T1000 (cell line): ENCODE measurements around the gene TMEM9B.

Experiments used
- DNase-seq: peaks from one replicate; lab custom pipeline; 2025; ENCODE audit warnings: mixed read lengths; lab: John Stamatoyannopoulos, UW

TMEM9B gene

GRCh38 chr11:8930456-8931175 is 33.6 kb downstream of the TMEM9B start:
- DNase-seq, result no peak

DNA sequence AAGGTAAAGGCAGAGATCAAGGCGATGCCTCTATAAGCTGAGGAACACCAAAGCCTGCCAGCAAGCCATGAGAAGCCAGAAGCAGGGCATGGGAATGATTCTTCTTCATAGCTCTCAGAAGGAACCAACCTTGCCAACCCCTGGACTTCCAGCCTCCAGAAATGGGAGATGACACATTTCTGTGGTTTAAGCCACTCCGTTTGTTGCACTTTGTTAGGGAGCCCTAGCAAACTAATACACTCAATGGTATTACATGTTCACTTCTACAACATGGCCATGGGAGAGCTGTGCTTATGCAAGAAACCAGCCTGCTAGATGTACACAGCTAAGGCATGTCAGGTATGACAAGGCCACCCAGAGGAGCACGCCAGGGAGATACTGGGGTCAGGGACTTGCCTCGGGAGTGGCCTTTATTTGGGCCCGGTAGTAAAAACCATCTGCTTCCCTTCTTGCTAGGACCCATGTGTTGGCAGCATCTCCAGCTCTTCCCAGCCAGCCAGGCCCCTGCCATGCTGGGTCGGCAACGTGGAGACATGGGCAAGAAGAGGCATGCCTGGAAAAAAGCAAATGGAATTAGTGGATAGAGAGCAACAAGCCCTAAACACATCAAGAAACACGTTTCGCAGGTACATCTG is 35.1 kb downstream of the TMEM9B start:
- DNase-seq, result no peak

DNA sequence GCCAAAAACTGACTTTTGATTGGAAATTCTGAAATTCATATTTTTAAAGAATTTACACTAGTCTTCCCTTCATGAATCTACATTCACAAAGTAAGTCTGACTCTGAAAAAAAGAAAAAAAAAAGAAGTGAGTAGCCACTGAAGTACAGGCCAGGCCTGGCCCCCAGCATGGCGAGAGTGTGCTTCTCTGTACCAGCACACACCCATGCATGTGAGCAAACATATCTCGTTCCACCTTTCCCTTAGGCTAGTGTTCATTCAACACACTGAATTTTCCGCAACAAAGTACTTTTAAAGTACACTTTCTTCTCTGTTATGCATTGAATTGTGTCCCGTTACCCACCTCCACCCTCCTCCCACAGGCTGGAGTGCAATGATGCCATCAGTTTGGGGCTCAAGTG is 36.0 kb downstream of the TMEM9B start:
- no peak for DNase-seq

- DNase-seq, result no peak
These were observed 37.0 kb downstream of the TMEM9B start for GRCh38 chr11:8927233-8927632.

DNA sequence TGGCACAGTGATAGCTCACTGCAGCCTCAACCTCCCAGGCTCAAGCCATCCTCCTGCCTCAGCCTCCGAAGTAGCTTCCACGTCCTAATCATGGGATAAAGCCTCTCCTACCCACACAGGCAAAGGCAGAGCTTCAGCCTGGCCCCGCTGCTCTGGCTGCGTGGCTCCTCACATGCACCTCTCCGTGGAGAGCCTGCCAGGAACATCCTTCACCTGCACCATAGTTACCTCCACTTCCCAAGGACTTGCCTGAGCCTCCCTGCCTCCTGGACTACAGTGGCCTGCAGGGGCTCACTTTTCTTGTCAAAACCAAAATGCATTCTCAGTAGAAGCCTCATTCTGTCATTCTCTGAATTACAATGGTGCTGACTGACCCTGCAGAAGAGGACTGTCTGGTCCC is 38.0 kb downstream of the TMEM9B start:
- no peak for DNase-seq

GRCh38 chr11:8925711-8926110 is 38.5 kb downstream of the TMEM9B start:
- DNase-seq, result no peak

- no peak for DNase-seq
These were observed 41.6 kb downstream of the TMEM9B start for GRCh38 chr11:8922691-8923090.

DNA sequence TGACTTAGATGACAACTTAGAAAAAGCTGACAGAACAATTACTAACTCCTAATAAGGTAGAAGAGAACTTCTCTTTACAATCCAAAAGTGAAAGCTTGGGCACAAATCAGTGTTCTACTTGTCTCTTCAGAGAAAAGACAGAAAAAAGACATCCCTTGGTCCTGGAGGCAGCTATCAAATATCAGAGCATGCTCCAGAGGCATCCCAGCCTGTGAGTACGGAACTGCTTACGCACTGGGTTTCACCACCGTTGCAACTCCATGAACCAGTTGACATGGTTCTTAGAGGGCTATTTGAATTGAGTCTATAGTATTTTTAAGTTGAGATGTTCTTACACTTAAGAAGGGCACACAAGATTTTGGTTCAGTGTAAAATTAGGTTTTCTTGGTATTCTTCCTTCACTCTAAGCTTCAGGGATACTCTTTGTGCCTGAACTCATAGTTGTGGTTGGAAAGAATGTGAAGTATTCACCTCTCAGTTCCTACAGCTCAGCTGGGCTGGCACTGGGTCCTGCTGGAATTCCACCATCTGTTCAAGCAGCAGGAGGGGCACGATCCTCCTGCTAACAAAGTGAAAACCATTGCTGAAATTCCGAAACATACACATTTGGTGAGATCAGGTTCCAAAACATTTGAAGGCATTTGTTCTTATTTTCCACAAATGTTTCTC is 47.0 kb downstream of the TMEM9B start:
- DNase-seq, result no peak

GRCh38 chr11:8914661-8915018 is 49.6 kb downstream of the TMEM9B start:
- DNase-seq, result no peak

DNA sequence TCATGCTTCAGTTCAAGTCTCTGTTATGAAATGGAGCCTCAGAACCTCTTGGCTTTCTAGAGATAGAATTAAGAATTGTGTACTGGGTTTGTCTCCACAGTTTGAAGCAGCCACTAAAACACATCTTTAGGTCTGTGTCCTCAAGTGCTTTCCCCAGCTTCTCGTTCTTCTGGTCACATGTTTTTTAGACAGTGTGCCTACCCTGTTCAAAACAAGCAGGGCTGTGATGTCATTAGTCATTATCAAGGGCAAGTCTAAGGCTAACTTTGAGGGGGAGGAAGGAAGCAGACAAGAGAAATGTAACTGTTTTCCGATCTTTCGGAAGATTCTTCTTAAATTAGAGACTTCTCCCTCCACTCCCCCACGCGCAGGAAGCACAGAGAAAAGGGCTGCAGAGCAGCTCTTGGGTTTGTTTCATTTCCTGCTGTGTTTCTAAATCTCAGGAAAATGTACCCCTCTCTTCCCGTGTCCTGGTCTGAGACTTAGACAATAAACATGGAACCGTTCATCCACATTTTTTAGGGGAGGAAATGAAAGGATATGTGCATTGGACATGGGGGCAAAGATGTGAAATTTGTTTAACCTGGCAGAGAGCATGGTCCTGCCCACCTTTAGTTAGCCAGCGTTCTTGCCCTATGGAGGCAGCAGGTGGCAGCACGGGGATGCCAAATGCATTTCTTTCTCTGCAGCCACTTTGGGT is 50.1 kb downstream of the TMEM9B start:
- no peak for DNase-seq

- DNase-seq, result peak; percentile 85
These were observed 53.0 kb downstream of the TMEM9B start, which contains the start of gene AKIP1 for GRCh38 chr11:8911029-8911823. Gene AKIP1 (plus strand): TSS chr11:8911189. CDS start chr11:8911450, 261 bp downstream.

DNA sequence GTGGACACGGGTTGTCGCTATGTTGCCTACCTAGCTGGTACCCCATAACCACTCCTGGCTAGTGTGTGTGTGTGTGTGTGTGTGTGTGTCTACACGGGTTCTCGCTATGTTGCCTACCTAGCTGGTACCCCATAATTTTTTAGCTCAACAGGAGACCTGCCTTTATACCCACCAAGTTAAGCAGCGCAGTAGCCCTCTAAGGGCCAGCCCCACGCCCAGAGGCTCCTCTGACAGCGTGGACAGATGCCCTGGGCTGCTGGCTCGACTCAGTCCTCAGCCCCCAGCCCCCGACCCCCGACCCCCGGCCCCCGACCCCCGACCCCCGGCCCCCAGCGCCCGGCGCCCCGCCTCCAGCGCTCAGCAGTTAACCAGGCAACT is 53.6 kb downstream of the TMEM9B start:
- DNase-seq, result no peak

GRCh38 chr11:8908099-8908498 is 56.1 kb downstream of the TMEM9B start:
- DNase-seq, result no peak

- no peak for DNase-seq
These were observed 57.1 kb downstream of the TMEM9B start for GRCh38 chr11:8907116-8907515.

DNA sequence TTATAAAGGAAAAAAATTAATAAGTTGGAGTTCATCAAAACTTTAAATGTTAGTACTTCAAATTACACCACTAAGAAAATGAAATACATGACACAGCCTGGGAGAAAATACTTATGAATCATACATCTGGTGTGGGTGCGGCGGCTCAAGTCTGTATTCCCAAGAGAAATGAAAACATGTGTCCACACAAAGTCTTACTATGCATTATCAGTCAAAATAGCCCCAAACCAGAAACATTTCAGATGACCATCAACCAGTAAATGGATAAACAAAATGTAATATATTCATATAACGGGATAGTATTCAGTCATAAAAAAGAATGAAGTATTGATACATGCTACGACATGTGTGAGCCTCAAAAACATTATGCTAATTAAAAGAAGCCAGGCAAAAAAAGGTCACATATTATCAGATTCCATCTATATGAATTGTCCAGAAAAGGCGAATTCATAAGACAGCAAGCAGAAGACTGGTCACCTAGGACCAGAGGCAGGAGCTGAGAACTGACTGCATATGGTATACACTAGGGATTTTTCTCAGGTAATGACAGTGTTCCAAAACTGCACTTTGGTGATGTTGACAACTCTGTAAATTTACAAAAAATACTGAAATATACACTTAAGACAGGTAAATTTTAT is 58.6 kb downstream of the TMEM9B start:
- DNase-seq, result peak; percentile 1

GRCh38 chr11:8899119-8899753 is 65.0 kb downstream of the TMEM9B start:
- no peak for DNase-seq
